MG63 (cell line): ENCODE measurements around the gene PTPN20. TPM values are rescaled to one million over a fixed set of nuclear protein-coding genes. Genes with fewer than 3 reads are reported as not detected.

Experiments
- DNase-seq: peaks from one replicate; pipeline ENCODE4 v3.0.0-alpha.2; 2020
- H3K27me3 ChIP-seq: fragments of 250-450 bp; sonication (Bioruptor Pico); 2 replicates; pipeline ENCODE4 v1.5.1; 2020; ENCODE audit warnings: mild to moderate bottlenecking, moderate library complexity
- H3K36me3 ChIP-seq: fragments of 250-450 bp; sonication (Bioruptor Pico); 2 replicates; pipeline ENCODE4 v1.5.1; 2020; ENCODE audit warnings: mild to moderate bottlenecking, moderate library complexity
- H3K4me3 ChIP-seq: fragments of 250-450 bp; sonication (Bioruptor Pico); 2 replicates; pipeline ENCODE4 v1.5.1; 2020; ENCODE audit warnings: mild to moderate bottlenecking, moderate library complexity
- H3K9me3 ChIP-seq: fragments of 250-450 bp; sonication (Bioruptor Pico); 2 replicates; pipeline ENCODE4 v1.5.1; 2020; ENCODE audit warnings: mild to moderate bottlenecking, moderate library complexity
- total RNA-seq: library from RNA; depleted of rRNA; stranded (reverse); fragments of >200 nt; shearing (Covaris generic); gene quantifications from 2 replicates; pipeline ENCODE4 v1.2.3, GENCODE V29; 2014; ENCODE audit warnings: low replicate concordance

The PTPN20 gene
- total RNA-seq, 1 experiment from 2014 or later, result not detected

- Histone ChIP-seq H3K36me3 (no peaks in the 10 kb centered on the region), H3K9me3 (no peaks in the 10 kb centered on the region), H3K4me3 (no peak overlapping the region), H3K27me3 (no peaks in the 10 kb centered on the region)
- DNase-seq, result no peak
Observed at GRCh38 chr10:47026301-47027107, 115.3 kb downstream of the PTPN20 start.

- no peak for DNase-seq
- Histone ChIP-seq H3K27me3 (no peaks in the 10 kb centered on the region), H3K36me3 (no peaks in the 10 kb centered on the region), H3K9me3 (no peaks in the 10 kb centered on the region), H3K4me3 (no peak overlapping the region)
Observed at GRCh38 chr10:47027108-47027783, 116.0 kb downstream of the PTPN20 start.

GRCh38 chr10:47027784-47028260 is 116.6 kb downstream of the PTPN20 start:
- Histone ChIP-seq H3K9me3 (no peaks in the 10 kb centered on the region), H3K36me3 (no peaks in the 10 kb centered on the region), H3K27me3 (no peaks in the 10 kb centered on the region), H3K4me3 (no peak overlapping the region)
- DNase-seq, result no peak

GRCh38 chr10:47028466-47028865 is 117.2 kb downstream of the PTPN20 start:
- Histone ChIP-seq H3K36me3 (no peaks in the 10 kb centered on the region), H3K4me3 (no peak overlapping the region), H3K9me3 (no peaks in the 10 kb centered on the region), H3K27me3 (no peaks in the 10 kb centered on the region)
- no peak for DNase-seq

GRCh38 chr10:47029181-47030009 is 118.2 kb downstream of the PTPN20 start:
- no peak overlapping the region for H3K4me3 ChIP-seq
- H3K9me3 ChIP-seq, result no peaks in the 10 kb centered on the region
- no peak for DNase-seq
- no peaks in the 10 kb centered on the region for H3K36me3 ChIP-seq
- no peaks in the 10 kb centered on the region for H3K27me3 ChIP-seq

- no peak for DNase-seq
- H3K9me3 ChIP-seq, result no peaks in the 10 kb centered on the region
- no peak overlapping the region for H3K4me3 ChIP-seq
- no peaks in the 10 kb centered on the region for H3K36me3 ChIP-seq
- H3K27me3 ChIP-seq, result no peaks in the 10 kb centered on the region
Observed at GRCh38 chr10:47030191-47030703, 119.0 kb downstream of the PTPN20 start.

GRCh38 chr10:47031211-47031900 is 120.1 kb downstream of the PTPN20 start:
- no peak for DNase-seq
- Histone ChIP-seq H3K4me3 (no peak overlapping the region), H3K9me3 (no peaks in the 10 kb centered on the region), H3K36me3 (no peaks in the 10 kb centered on the region), H3K27me3 (no peaks in the 10 kb centered on the region)

- DNase-seq, result no peak
- H3K36me3 ChIP-seq, result no peaks in the 10 kb centered on the region
- H3K9me3 ChIP-seq, result no peaks in the 10 kb centered on the region
- no peaks in the 10 kb centered on the region for H3K27me3 ChIP-seq
- no peak overlapping the region for H3K4me3 ChIP-seq
Observed at GRCh38 chr10:47031901-47032465, 120.8 kb downstream of the PTPN20 start.

GRCh38 chr10:47033081-47033480 is 121.9 kb downstream of the PTPN20 start:
- no peaks in the 10 kb centered on the region for H3K36me3 ChIP-seq
- no peak for DNase-seq

GRCh38 chr10:47033541-47034270 is 122.5 kb downstream of the PTPN20 start:
- H3K9me3 ChIP-seq, result no peaks in the 10 kb centered on the region
- no peaks in the 10 kb centered on the region for H3K36me3 ChIP-seq
- no peaks in the 10 kb centered on the region for H3K27me3 ChIP-seq
- no peak overlapping the region for H3K4me3 ChIP-seq
- no peak for DNase-seq

More at GRCh38 chr10:47033081-47033480, 121.9 kb downstream of the PTPN20 start:
- Histone ChIP-seq H3K4me3 (no peak overlapping the region), H3K27me3 (no peaks in the 10 kb centered on the region), H3K9me3 (no peaks in the 10 kb centered on the region)

GRCh38 chr10:47034441-47035051 is 123.3 kb downstream of the PTPN20 start:
- no peak for DNase-seq
- no peaks in the 10 kb centered on the region for H3K9me3 ChIP-seq
- H3K27me3 ChIP-seq, result no peaks in the 10 kb centered on the region
- H3K4me3 ChIP-seq, result no peak overlapping the region
- H3K36me3 ChIP-seq, result no peaks in the 10 kb centered on the region

GRCh38 chr10:47035171-47035818 is 124.1 kb downstream of the PTPN20 start:
- Histone ChIP-seq H3K9me3 (no peaks in the 10 kb centered on the region), H3K27me3 (no peaks in the 10 kb centered on the region), H3K4me3 (no peak overlapping the region), H3K36me3 (no peaks in the 10 kb centered on the region)
- no peak for DNase-seq

GRCh38 chr10:47035819-47036337 is 124.7 kb downstream of the PTPN20 start:
- no peaks in the 10 kb centered on the region for H3K9me3 ChIP-seq
- no peak overlapping the region for H3K4me3 ChIP-seq
- H3K27me3 ChIP-seq, result no peaks in the 10 kb centered on the region
- H3K36me3 ChIP-seq, result no peaks in the 10 kb centered on the region
- DNase-seq, result no peak

- DNase-seq, result no peak
- Histone ChIP-seq H3K9me3 (no peaks in the 10 kb centered on the region), H3K36me3 (no peaks in the 10 kb centered on the region), H3K4me3 (no peak overlapping the region), H3K27me3 (no peaks in the 10 kb centered on the region)
Observed at GRCh38 chr10:47036771-47037170, 125.5 kb downstream of the PTPN20 start.
